GM12872 (cell line): Measurements from ENCODE around the gene PLEKHG7.

Source experiments
- TF ChIP-seq, protein P1 (sequence below): IDR thresholded peaks from 3 replicates; pipeline ENCODE4 v1.5.1; 2011; ENCODE audit warnings: low read depth, mild to moderate bottlenecking, low read length, moderate library complexity; ENCODE audit not compliant: insufficient read depth

PLEKHG7 gene

DNA sequence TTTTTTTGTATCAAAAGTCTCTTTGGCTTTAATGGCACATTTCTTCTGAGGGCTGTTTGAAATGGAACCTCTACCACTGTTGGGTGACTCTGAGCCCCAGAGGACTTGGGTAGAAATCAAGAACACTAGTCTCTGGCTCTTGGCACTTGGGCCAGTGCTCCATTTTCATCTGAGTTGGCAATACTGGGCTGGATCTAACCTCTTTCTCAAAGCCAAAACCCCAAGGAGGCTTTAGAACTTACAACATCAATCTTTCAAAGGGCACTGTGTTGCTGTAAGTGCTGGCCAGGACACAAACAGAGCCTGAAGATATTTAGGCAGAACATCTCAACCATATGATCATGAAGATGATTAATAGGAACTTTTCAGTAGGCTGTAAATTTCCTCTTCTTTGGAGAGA, 34.0 kb upstream of the PLEKHG7 start:
- TF ChIP-seq, protein P1, sequence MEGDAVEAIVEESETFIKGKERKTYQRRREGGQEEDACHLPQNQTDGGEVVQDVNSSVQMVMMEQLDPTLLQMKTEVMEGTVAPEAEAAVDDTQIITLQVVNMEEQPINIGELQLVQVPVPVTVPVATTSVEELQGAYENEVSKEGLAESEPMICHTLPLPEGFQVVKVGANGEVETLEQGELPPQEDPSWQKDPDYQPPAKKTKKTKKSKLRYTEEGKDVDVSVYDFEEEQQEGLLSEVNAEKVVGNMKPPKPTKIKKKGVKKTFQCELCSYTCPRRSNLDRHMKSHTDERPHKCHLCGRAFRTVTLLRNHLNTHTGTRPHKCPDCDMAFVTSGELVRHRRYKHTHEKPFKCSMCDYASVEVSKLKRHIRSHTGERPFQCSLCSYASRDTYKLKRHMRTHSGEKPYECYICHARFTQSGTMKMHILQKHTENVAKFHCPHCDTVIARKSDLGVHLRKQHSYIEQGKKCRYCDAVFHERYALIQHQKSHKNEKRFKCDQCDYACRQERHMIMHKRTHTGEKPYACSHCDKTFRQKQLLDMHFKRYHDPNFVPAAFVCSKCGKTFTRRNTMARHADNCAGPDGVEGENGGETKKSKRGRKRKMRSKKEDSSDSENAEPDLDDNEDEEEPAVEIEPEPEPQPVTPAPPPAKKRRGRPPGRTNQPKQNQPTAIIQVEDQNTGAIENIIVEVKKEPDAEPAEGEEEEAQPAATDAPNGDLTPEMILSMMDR, result no peak

DNA sequence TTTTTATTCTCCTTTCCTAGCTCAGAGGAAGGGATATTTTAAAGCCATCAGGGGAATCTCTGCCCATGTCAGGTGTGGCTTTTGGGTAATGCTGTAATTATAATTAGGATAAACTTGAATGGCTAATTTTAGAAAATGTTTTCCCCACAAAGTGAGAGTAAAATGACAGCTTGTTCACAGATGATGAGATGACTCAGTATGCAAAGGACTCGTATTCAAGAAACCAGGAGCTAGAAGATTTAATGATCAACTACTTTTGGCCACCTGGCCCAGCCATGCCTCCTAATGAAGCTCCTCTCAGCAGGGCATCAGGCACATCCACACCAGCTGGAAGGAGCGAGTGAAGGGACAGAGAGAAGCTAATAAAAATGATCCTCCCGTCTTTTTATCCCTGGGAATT, 29.0 kb upstream of the PLEKHG7 start:
- TF ChIP-seq, protein P1, result no peak

DNA sequence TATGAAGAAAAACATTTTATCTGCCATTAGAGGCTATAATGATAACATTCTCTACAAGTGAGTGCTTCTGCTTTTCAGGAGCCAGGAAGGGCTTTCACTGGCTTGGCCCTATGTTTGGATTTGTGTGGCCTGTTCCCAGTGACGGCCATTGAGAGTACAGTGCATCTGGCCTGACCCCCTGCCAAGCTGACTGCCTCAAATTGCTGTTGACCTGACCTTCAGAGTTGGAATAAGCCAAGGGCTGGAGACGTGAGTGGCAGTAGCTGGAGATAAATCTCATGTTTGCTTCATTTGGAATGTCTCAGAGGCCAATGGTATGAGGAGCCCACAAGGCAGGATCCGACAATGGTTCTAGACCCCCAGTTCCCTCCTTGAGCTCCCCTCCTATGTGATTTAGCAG, 28.3 kb upstream of the PLEKHG7 start:
- TF ChIP-seq, protein P1, result no peak

DNA sequence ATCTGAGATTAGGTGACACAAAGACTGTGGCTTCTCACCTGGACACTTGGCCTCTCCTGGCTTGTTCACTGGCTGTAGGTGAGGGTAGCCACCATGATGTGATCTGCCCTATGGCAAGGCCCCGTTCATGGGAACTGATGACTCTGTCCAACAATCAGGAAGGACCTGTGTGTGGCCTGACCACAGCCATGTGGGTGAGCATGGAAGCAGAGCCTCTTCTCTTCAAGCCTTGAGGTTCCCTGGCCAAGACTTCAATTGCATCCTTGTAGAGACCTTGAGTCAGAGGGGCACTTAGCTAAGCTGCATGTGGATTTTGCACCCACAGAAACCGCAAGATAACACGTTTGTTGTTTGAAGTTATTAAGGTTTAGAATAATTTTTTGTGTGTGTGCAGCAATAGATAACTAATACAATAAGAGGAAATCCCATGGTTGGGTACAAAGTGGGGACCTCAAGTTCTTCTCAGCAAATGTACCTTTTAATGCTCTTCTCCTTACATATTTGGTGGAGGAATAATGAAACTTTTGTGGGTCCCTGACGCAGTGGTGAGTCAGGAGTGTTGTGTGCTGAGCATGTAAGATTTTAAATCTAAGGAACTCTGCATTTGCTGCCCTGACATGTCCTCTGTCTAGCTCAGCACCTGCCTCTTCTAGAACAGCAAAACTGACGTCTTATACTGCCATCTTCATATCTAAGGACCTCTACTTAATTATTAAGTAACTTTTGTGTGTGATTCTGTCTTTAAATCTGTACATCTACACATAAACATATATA, 27.5 kb upstream of the PLEKHG7 start:
- TF ChIP-seq, protein P1, result no peak

DNA sequence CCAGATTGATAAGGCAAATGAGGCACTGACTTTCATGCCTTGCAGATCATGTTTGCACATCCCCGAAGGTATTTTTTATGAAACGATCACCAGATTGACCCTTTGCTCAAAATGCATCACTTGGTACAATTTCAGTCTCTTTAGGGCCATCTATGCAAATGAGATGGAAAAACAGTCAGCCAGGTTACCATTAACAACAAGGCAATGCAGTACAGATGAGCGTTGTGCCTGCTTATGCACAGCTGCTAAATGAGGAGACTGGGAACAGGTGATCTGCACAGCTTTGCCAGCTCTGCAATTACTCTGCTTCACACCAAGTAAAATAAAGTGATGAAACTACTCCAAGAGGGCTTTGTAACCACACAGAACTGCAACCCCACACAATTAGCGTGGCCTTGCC, 26.1 kb upstream of the PLEKHG7 start:
- TF ChIP-seq, protein P1, result no peak

DNA sequence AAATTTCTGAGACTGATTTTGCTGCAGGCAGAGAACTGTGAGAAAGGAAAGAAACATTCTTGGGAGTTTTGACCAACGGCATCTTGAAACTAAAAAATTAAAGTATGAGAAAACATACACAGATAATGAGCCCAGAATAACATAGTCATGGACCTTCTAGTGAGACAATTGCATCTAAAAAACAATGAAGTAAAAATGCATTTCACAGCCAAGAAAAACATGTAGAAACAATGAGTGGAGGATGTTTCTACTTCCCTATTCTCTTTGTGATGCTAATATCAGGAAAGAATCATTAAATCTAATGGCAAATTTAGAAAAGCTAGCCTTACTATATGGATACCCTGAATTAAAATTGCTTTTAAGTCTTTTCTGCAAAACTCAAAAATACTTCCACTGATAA, 12.2 kb upstream of the PLEKHG7 start:
- TF ChIP-seq, protein P1, result no peak

DNA sequence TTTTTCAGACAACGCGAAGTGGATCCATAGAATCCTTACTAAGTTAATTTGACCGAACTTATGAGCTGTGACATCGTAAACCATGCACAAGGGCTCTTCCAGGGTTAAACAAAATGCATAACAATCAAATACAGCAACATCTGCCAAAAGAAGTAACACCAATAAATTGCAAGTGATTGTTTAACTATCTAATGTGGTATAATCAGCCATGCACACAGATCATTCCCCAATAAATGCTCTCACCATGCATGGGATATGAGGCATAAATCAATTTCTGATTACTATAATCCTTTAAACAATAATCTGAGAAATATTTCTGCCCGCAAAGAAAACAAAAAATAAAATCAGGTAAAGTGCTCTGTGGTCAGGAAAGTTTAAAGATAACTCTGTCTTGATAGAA, 7.7 kb upstream of the PLEKHG7 start:
- TF ChIP-seq, protein P1, result no peak
